Fibroblast of skin of right quadriceps (primary cell): ENCODE measurements around the gene NPPB.
"Not testable (repeated sequence)": the region's sequence is repeated elsewhere in the genome, so short reads cannot be mapped to it uniquely, and the experiment has no call there.

Experiments
- DNase-seq: peaks from one replicate; pipeline ENCODE4 v3.0.0-alpha.2; 2013

Gene NPPB

GRCh38 chr1:11858613-11858967, at the start of gene NPPB:
Gene NPPB, minus strand, starts transcription at chr1:11858945. Its CDS starts 112 bp downstream, at chr1:11858833.
- DNase-seq: no peak

GRCh38 chr1:11908095-11908675, 49.4 kb upstream of the NPPB start:
- peak; percentile 99 for DNase-seq

GRCh38 chr1:11907275-11908094, 48.7 kb upstream of the NPPB start:
- peak; percentile 94 for DNase-seq

- DNase-seq: no peak
These were observed 48.1 kb upstream of the NPPB start for GRCh38 chr1:11906870-11907269.

- DNase-seq: no peak
These were observed 46.2 kb upstream of the NPPB start for GRCh38 chr1:11904978-11905377.

GRCh38 chr1:11904156-11904555, 45.4 kb upstream of the NPPB start:
- DNase-seq: peak; percentile 43

GRCh38 chr1:11903210-11903609, 44.5 kb upstream of the NPPB start:
- no peak for DNase-seq

GRCh38 chr1:11901446-11901845, 42.7 kb upstream of the NPPB start:
- DNase-seq: not testable (repeated sequence)

GRCh38 chr1:11898831-11899467, 40.2 kb upstream of the NPPB start:
- DNase-seq: no peak

GRCh38 chr1:11898086-11898785, 39.5 kb upstream of the NPPB start:
- no peak for DNase-seq

- DNase-seq: not testable (repeated sequence)
These were observed 35.8 kb upstream of the NPPB start for GRCh38 chr1:11894501-11894900.

GRCh38 chr1:11893907-11894251, 35.1 kb upstream of the NPPB start:
- peak; percentile 14 for DNase-seq

- DNase-seq: no peak
These were observed 32.9 kb upstream of the NPPB start for GRCh38 chr1:11891433-11892186.

GRCh38 chr1:11888877-11889208, 30.1 kb upstream of the NPPB start:
- no peak for DNase-seq

- no peak for DNase-seq
These were observed 29.6 kb upstream of the NPPB start for GRCh38 chr1:11888206-11888876.

- no peak for DNase-seq
These were observed 28.9 kb upstream of the NPPB start for GRCh38 chr1:11887666-11888007.

GRCh38 chr1:11886986-11887665, 28.4 kb upstream of the NPPB start:
- no peak for DNase-seq

GRCh38 chr1:11885916-11886315, 27.2 kb upstream of the NPPB start:
- DNase-seq: no peak

- DNase-seq: no peak
These were observed 24.2 kb upstream of the NPPB start for GRCh38 chr1:11882814-11883538.

- no peak for DNase-seq
These were observed 23.1 kb upstream of the NPPB start for GRCh38 chr1:11881749-11882441.
